Activated CD8-positive, alpha-beta memory T cell treated with anti-CD3 and anti-CD28 coated beads for 36 hours (primary cell): Measurements from ENCODE around the gene LGR6. TPM values are rescaled to one million over a fixed set of nuclear protein-coding genes. Genes with fewer than 3 reads are reported as not detected.

Experiments
- CTCF ChIA-PET: fragments of 350-600 bp; sonication (Branson Sonifier 250); formaldehyde crosslinking; loops from one replicate; lab custom pipeline; 2021; ENCODE audit warnings: antibody characterized with exemption; lab: Charles Lee
- POLR2A ChIA-PET: fragments of 350-600 bp; sonication (Branson Sonifier 250); formaldehyde crosslinking; loops from one replicate; lab custom pipeline; 2021; ENCODE audit warnings: antibody characterized with exemption; lab: Charles Lee
- total RNA-seq, 2 experiments: library from RNA; stranded (reverse); gene quantifications; one replicate each; pipeline ENCODE4 v1.2.3, GENCODE V29; 2021

LGR6 gene, protein sequence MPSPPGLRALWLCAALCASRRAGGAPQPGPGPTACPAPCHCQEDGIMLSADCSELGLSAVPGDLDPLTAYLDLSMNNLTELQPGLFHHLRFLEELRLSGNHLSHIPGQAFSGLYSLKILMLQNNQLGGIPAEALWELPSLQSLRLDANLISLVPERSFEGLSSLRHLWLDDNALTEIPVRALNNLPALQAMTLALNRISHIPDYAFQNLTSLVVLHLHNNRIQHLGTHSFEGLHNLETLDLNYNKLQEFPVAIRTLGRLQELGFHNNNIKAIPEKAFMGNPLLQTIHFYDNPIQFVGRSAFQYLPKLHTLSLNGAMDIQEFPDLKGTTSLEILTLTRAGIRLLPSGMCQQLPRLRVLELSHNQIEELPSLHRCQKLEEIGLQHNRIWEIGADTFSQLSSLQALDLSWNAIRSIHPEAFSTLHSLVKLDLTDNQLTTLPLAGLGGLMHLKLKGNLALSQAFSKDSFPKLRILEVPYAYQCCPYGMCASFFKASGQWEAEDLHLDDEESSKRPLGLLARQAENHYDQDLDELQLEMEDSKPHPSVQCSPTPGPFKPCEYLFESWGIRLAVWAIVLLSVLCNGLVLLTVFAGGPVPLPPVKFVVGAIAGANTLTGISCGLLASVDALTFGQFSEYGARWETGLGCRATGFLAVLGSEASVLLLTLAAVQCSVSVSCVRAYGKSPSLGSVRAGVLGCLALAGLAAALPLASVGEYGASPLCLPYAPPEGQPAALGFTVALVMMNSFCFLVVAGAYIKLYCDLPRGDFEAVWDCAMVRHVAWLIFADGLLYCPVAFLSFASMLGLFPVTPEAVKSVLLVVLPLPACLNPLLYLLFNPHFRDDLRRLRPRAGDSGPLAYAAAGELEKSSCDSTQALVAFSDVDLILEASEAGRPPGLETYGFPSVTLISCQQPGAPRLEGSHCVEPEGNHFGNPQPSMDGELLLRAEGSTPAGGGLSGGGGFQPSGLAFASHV
- total RNA-seq: under 1 TPM; 0.08 to 0.11 TPM

- ChIA-PET CTCF (interaction anchor here (1.0 to 3.0 kb wide), 16 partner anchors 9 to 1144 kb away, joined by 3 to 25 read pairs (median 6); partner anchors contain the start of gene PTPN7), POLR2A (no interaction called here)
These were observed at the start of gene LGR6 for GRCh38 chr1:202193614-202194327. TSS of gene LGR6 (plus strand) at chr1:202193799. CDS start at chr1:202193990, 191 bp downstream.

- POLR2A ChIA-PET: interaction anchor here (1.0 to 2.0 kb wide), 2 partner anchors 12 to 16 kb away, joined by 4 to 5 read pairs; partner anchors contain the start of gene PTPN7
These were observed 49.1 kb upstream of the LGR6 start, which contains the start of gene ARL8A for GRCh38 chr1:202144402-202145067. TSS of gene ARL8A (minus strand) at chr1:202144737. CDS start at chr1:202144572, 165 bp downstream.

DNA sequence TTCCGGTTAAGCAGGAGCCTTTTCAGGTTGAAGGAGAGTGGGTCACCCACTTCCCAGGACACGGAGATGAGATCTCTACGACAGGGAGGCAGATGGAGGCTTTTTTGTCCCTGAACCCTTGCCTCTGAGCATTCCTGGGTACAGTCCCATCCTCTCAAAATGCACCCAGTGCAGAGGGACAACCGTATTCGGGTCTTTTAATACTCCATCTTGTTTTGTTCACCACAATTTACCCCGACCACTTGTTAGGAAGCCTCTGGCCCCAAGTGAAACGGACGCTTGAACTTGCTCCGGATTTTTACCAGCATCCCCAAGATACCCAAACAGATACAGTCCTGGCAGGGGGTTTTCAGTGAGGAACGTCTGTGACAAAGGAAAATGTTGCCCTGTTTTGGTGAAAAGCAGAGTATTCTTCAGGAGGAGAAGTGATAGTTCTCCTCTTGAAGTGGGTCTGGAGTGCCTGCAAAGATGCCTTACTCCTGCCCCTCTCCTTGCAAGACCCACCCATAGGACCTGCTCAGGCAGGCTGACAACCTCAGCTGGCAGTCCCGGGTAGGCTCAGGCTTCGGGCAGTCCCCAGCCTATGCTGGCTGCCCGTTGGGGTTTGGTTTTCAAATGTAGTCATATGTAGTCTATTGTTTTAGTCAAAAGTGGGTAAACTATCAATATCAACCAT lies 48.4 kb upstream of the LGR6 start:
- CTCF ChIA-PET: interaction anchor here (0.8 to 3.9 kb wide), 4 partner anchors 10 to 197 kb away, joined by 3 to 20 read pairs (median 4); partner anchors contain the start of genes PTPN7 and UBE2T

More at GRCh38 chr1:202144402-202145067, 49.1 kb upstream of the LGR6 start, which contains the start of gene ARL8A:
- CTCF ChIA-PET: interaction anchor here (0.6 to 1.1 kb wide), 2 partner anchors 13 to 262 kb away, joined by 3 read pairs; no protein-coding TSS in a partner anchor

DNA sequence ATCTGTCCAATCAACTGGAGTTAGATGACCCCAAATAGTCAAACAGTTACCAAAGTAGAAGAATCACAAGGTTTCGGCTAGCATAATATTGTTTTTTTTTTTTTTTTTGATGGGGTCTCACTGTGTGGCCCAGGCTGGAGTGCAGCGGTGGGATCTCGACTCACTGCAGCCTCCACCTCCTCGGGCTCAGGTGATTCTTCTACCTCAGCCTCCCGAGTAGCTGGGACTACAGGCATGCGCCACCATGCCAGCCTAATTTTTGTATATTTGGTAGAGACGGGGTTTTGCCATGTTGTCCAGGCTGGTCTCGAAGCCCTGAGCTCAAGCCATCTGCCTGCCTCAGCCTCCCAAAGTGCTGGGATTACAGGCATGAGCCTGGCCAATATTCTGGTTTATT lies 47.9 kb upstream of the LGR6 start:
- ChIA-PET POLR2A (interaction anchor here (0.7 to 2.0 kb wide), 3 partner anchors 9 to 650 kb away, joined by 3 to 6 read pairs (median 5); no protein-coding TSS in a partner anchor), CTCF (interaction anchor here (0.8 to 3.9 kb wide), 4 partner anchors 9 to 196 kb away, joined by 3 to 20 read pairs (median 4); partner anchors contain the start of genes PTPN7 and UBE2T)

More for the DNA sequence above, 48.4 kb upstream of the LGR6 start:
- POLR2A ChIA-PET: interaction anchor here (1.1 to 2.0 kb wide), 2 partner anchors 10 to 11 kb away, joined by 5 to 6 read pairs; no protein-coding TSS in a partner anchor

- CTCF ChIA-PET: interaction anchor here (0.8 to 3.9 kb wide), 3 partner anchors 9 to 196 kb away, joined by 3 to 20 read pairs (median 6); partner anchors contain the start of genes PTPN7 and UBE2T
These were observed 47.3 kb upstream of the LGR6 start for GRCh38 chr1:202146279-202146678.

GRCh38 chr1:202146993-202147392 lies 46.6 kb upstream of the LGR6 start:
- ChIA-PET POLR2A (interaction anchor here (0.6 to 1.8 kb wide), 3 partner anchors 13 to 1169 kb away, joined by 3 to 9 read pairs (median 7); partner anchors contain the start of gene PTPN7), CTCF (interaction anchor here (1.6 to 3.9 kb wide), 2 partner anchors 8 to 13 kb away, joined by 6 to 20 read pairs; partner anchors contain the start of gene PTPN7)

More at GRCh38 chr1:202146279-202146678, 47.3 kb upstream of the LGR6 start:
- POLR2A ChIA-PET: interaction anchor here (0.7 to 2.0 kb wide), 4 partner anchors 10 to 650 kb away, joined by 3 to 7 read pairs (median 4); partner anchors contain the start of gene PTPN7

DNA sequence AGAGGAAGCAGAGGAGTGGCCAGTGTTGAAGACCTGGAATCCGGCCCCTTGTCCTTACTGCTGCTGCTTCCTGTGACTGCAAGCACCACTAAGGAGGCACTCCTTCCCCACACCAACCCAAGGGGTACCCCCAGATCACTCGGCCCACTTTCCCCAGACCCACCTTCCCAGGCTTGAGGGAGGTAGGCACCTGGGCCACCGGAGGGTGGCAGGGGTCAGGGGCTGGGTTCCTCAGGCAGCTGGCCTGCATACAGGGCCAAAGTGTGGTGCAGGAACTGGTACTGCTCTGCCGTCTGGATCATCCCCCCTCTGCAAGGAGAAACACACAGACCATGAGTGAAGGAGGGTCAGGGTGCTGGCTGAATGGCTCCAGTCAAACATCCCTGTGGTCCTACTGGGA lies 45.2 kb upstream of the LGR6 start:
- POLR2A ChIA-PET: interaction anchor here (0.5 to 1.8 kb wide), 2 partner anchors 12 to 58 kb away, joined by 4 to 7 read pairs; partner anchors contain the start of gene PTPN7
- CTCF ChIA-PET: interaction anchor here (0.7 to 3.9 kb wide), 3 partner anchors 11 to 146 kb away, joined by 3 to 20 read pairs (median 3); partner anchors contain the start of gene PTPN7

- ChIA-PET CTCF (interaction anchor here (0.7 kb wide), 1 partner anchor 953 kb away, joined by 5 read pairs; no protein-coding TSS in a partner anchor), POLR2A (interaction anchor here (0.7 to 1.2 kb wide), 3 partner anchors 10 to 43 kb away, joined by 8 to 11 read pairs (median 11); partner anchors contain the start of gene PTPN7)
These were observed 44.0 kb upstream of the LGR6 start for GRCh38 chr1:202149566-202149965.

DNA sequence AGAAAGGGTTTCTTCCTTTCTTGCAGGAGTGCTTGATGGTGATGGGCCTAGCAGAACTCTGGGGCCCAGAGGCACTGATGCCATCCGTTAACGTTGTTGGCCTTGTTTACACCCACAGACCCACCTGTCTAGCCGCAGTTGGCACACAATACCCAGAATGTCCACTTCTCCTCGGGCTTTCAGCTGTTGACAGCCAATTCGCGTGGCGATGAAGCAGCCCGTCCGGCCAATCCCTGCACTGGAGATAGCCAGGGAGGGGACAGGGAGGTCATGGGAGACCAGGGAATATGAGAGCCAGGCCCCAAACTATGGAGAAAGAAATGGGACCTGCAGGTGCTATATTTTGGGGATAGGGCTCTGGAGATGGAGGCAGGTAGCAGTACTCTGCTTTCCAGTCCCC lies 43.4 kb upstream of the LGR6 start:
- POLR2A ChIA-PET: interaction anchor here (0.7 to 1.2 kb wide), 3 partner anchors 10 to 42 kb away, joined by 8 to 11 read pairs (median 11); partner anchors contain the start of gene PTPN7
- CTCF ChIA-PET: interaction anchor here (0.7 to 0.8 kb wide), 2 partner anchors 9 to 954 kb away, joined by 3 to 5 read pairs; no protein-coding TSS in a partner anchor

- ChIA-PET CTCF (interaction anchor here (0.8 kb wide), 1 partner anchor 9 kb away, joined by 3 read pairs; no protein-coding TSS in a partner anchor), POLR2A (interaction anchor here (1.2 kb wide), 1 partner anchor 9 kb away, joined by 8 read pairs; the partner anchor contains the start of gene PTPN7)
These were observed 43.0 kb upstream of the LGR6 start for GRCh38 chr1:202150602-202151001.

DNA sequence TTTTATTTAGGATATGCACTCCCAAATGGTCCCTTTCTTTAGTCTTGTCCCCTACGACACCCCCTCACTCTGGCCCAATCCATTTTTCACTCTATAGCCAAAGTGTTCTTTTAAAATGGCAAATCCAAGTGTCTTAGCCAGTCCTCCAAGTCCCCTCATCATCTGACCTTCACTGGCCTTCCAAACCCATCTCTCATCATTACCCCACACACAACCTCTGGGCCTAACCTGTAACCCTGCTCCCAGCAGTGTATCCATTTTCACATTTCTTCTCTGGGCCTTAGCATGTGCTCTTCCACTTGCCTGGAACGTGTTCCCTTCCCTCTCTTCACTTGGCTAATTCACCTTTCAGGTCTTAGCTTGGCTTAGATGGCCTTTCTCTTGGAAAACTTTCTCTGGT lies 42.6 kb upstream of the LGR6 start:
- POLR2A ChIA-PET: no interaction called here
- CTCF ChIA-PET: no interaction called here

DNA sequence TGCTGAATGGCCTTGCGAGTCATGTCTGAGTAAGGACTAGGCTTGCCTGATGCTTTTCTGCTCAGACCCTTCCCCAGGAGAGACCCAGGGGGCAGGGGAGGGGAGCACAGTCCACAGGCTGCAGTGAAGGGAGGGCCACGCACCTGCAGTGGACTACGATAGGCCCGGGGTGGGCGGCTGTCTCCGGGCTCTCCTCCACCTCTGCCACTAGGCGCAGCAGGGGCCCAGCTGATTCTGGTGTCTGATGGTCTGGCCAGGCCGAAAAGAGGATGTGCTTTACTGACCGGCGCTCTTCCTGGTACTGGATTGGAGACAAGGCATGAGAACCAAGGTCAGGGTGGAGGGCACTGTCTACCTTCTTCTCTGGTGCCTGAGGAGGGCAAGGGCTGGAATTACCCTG lies 41.2 kb upstream of the LGR6 start:
- CTCF ChIA-PET: no interaction called here
- POLR2A ChIA-PET: no interaction called here

DNA sequence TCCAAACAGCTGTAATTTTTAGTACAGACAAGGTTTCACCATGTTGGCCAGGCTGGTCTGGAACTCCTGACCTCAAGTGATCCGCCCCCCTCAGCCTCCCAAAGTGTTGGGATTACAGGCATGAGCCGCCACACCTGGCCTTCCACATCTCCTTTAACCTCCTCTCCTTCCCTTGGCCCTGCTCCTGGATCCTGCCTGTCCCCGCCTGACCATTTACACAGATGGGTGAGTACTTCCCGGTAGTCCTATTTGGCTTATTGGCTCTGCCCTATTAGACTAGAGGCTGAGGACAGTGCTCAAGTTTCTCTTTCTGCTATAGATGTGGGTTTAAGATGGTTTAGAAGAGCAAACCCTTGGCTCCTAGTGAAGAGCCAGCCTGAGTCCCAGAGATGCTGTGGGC lies 40.3 kb upstream of the LGR6 start:
- ChIA-PET CTCF (no interaction called here), POLR2A (interaction anchor here (0.6 kb wide), 1 partner anchor 826 kb away, joined by 3 read pairs; no protein-coding TSS in a partner anchor)

- CTCF ChIA-PET: interaction anchor here (1.0 to 1.4 kb wide), 4 partner anchors 8 to 34 kb away, joined by 3 to 6 read pairs (median 4); no protein-coding TSS in a partner anchor
- POLR2A ChIA-PET: interaction anchor here (0.6 to 1.3 kb wide), 2 partner anchors 9 to 825 kb away, joined by 3 to 6 read pairs; no protein-coding TSS in a partner anchor
These were observed 39.3 kb upstream of the LGR6 start for GRCh38 chr1:202154148-202154765.
